Measurements from ENCODE around the gene CLSTN2.

Gene CLSTN2

GRCh38 chr3:140205598-140205997, 270.6 kb downstream of the CLSTN2 start:
- Histone ChIP-seq H3K36me3 (ENCODE audit: control insufficient read depth, insufficient read depth, low read length) (no peaks in the 10 kb centered on the region), H3K27ac (ENCODE audit: low read depth, low read length, severe bottlenecking) (no peak overlapping the region), H3K9me3 (ENCODE audit: control insufficient read depth, low read length) (no peaks in the 10 kb centered on the region), H3K4me1 (ENCODE audit: control insufficient read depth, insufficient read depth, low read length, poor library complexity, severe bottlenecking) (no peaks in the 10 kb centered on the region), H3K4me3 (ENCODE audit: extremely low read depth, insufficient read depth, low read length, poor library complexity, severe bottlenecking) (no peak overlapping the region)
- WGBS, 2 experiments (ENCODE audit: insufficient coverage in 2 of 2), result 57 to 78% methylated on average over 1 of the region's 4 CpGs

GRCh38 chr3:140206196-140207040, 271.4 kb downstream of the CLSTN2 start:
- no peak overlapping the region for H3K27ac ChIP-seq (ENCODE audit: low read depth, low read length, severe bottlenecking)

GRCh38 chr3:140207541-140207940, 272.6 kb downstream of the CLSTN2 start:
- no peaks in the 10 kb centered on the region for H3K4me1 ChIP-seq (ENCODE audit: control insufficient read depth, insufficient read depth, low read length, poor library complexity, severe bottlenecking)
- H3K36me3 ChIP-seq (ENCODE audit: control insufficient read depth, insufficient read depth, low read length), result no peaks in the 10 kb centered on the region
- H3K27ac ChIP-seq (ENCODE audit: low read depth, low read length, severe bottlenecking), result no peak overlapping the region
- WGBS, 2 experiments (ENCODE audit: insufficient coverage in 2 of 2), result 86 to 91% methylated on average over 2 of the region's 2 CpGs
- no peaks in the 10 kb centered on the region for H3K9me3 ChIP-seq (ENCODE audit: control insufficient read depth, low read length)
- H3K4me3 ChIP-seq (ENCODE audit: extremely low read depth, insufficient read depth, low read length, poor library complexity, severe bottlenecking), result no peak overlapping the region

More at GRCh38 chr3:140206196-140207040, 271.4 kb downstream of the CLSTN2 start:
- 61 to 70% methylated on average over 2 of the region's 4 CpGs for WGBS, 2 experiments (ENCODE audit: insufficient coverage in 2 of 2)
- Histone ChIP-seq H3K36me3 (ENCODE audit: control insufficient read depth, insufficient read depth, low read length) (no peaks in the 10 kb centered on the region), H3K4me1 (ENCODE audit: control insufficient read depth, insufficient read depth, low read length, poor library complexity, severe bottlenecking) (no peaks in the 10 kb centered on the region), H3K4me3 (ENCODE audit: extremely low read depth, insufficient read depth, low read length, poor library complexity, severe bottlenecking) (no peak overlapping the region), H3K9me3 (ENCODE audit: control insufficient read depth, low read length) (no peaks in the 10 kb centered on the region)

- no peak overlapping the region for H3K4me3 ChIP-seq (ENCODE audit: extremely low read depth, insufficient read depth, low read length, poor library complexity, severe bottlenecking)
- no peaks in the 10 kb centered on the region for H3K9me3 ChIP-seq (ENCODE audit: control insufficient read depth, low read length)
- no peaks in the 10 kb centered on the region for H3K36me3 ChIP-seq (ENCODE audit: control insufficient read depth, insufficient read depth, low read length)
- no peak overlapping the region for H3K27ac ChIP-seq (ENCODE audit: low read depth, low read length, severe bottlenecking)
- WGBS, 2 experiments (ENCODE audit: insufficient coverage in 2 of 2), result 41 to 75% methylated on average over 2 to 5 of the region's 6 CpGs
- no peaks in the 10 kb centered on the region for H3K4me1 ChIP-seq (ENCODE audit: control insufficient read depth, insufficient read depth, low read length, poor library complexity, severe bottlenecking)
These were observed 281.3 kb downstream of the CLSTN2 start for GRCh38 chr3:140216249-140216648.

- 79 to 100% methylated on average over 4 to 6 of the region's 11 CpGs for WGBS, 2 experiments (ENCODE audit: insufficient coverage in 2 of 2)
These were observed 284.3 kb downstream of the CLSTN2 start for GRCh38 chr3:140219291-140219690.

GRCh38 chr3:140219923-140220452, 285.0 kb downstream of the CLSTN2 start:
- Histone ChIP-seq H3K36me3 (ENCODE audit: control insufficient read depth, insufficient read depth, low read length) (no peaks in the 10 kb centered on the region), H3K4me3 (ENCODE audit: extremely low read depth, insufficient read depth, low read length, poor library complexity, severe bottlenecking) (no peak overlapping the region), H3K4me1 (ENCODE audit: control insufficient read depth, insufficient read depth, low read length, poor library complexity, severe bottlenecking) (no peaks in the 10 kb centered on the region), H3K27ac (ENCODE audit: low read depth, low read length, severe bottlenecking) (no peak overlapping the region), H3K9me3 (ENCODE audit: control insufficient read depth, low read length) (no peaks in the 10 kb centered on the region)
- 82 to 88% methylated on average over 2 of the region's 2 CpGs for WGBS, 2 experiments (ENCODE audit: insufficient coverage in 2 of 2)

More at GRCh38 chr3:140219291-140219690, 284.3 kb downstream of the CLSTN2 start:
- no peak overlapping the region for H3K4me3 ChIP-seq (ENCODE audit: extremely low read depth, insufficient read depth, low read length, poor library complexity, severe bottlenecking)
- H3K27ac ChIP-seq (ENCODE audit: low read depth, low read length, severe bottlenecking), result no peak overlapping the region
- H3K36me3 ChIP-seq (ENCODE audit: control insufficient read depth, insufficient read depth, low read length), result no peaks in the 10 kb centered on the region
- H3K9me3 ChIP-seq (ENCODE audit: control insufficient read depth, low read length), result no peaks in the 10 kb centered on the region
- no peaks in the 10 kb centered on the region for H3K4me1 ChIP-seq (ENCODE audit: control insufficient read depth, insufficient read depth, low read length, poor library complexity, severe bottlenecking)

GRCh38 chr3:140223197-140223596, 288.2 kb downstream of the CLSTN2 start:
- Histone ChIP-seq H3K9me3 (ENCODE audit: control insufficient read depth, low read length) (peaks cover 2% of the 10 kb centered on the region), H3K36me3 (ENCODE audit: control insufficient read depth, insufficient read depth, low read length) (no peaks in the 10 kb centered on the region), H3K4me3 (ENCODE audit: extremely low read depth, insufficient read depth, low read length, poor library complexity, severe bottlenecking) (no peak overlapping the region), H3K27ac (ENCODE audit: low read depth, low read length, severe bottlenecking) (no peak overlapping the region), H3K4me1 (ENCODE audit: control insufficient read depth, insufficient read depth, low read length, poor library complexity, severe bottlenecking) (no peaks in the 10 kb centered on the region)
- whole genome bisulfite sequencing, 2 experiments (ENCODE audit: insufficient coverage in 2 of 2), result 94 to 97% methylated on average over 2 to 4 of the region's 4 CpGs

- Histone ChIP-seq H3K36me3 (ENCODE audit: control insufficient read depth, insufficient read depth, low read length) (no peaks in the 10 kb centered on the region), H3K9me3 (ENCODE audit: control insufficient read depth, low read length) (peaks cover 6% of the 10 kb centered on the region), H3K4me1 (ENCODE audit: control insufficient read depth, insufficient read depth, low read length, poor library complexity, severe bottlenecking) (no peaks in the 10 kb centered on the region), H3K27ac (ENCODE audit: low read depth, low read length, severe bottlenecking) (no peak overlapping the region), H3K4me3 (ENCODE audit: extremely low read depth, insufficient read depth, low read length, poor library complexity, severe bottlenecking) (no peak overlapping the region)
- WGBS, 2 experiments (ENCODE audit: insufficient coverage in 2 of 2), result 81 to 100% methylated on average over 2 of the region's 2 CpGs
These were observed 288.6 kb downstream of the CLSTN2 start for GRCh38 chr3:140223631-140224030.

GRCh38 chr3:140224307-140224706, 289.3 kb downstream of the CLSTN2 start:
- WGBS, 2 experiments (ENCODE audit: insufficient coverage in 2 of 2), result 83 to 100% methylated on average over 1 of the region's 1 CpG
- Histone ChIP-seq H3K4me3 (ENCODE audit: extremely low read depth, insufficient read depth, low read length, poor library complexity, severe bottlenecking) (no peak overlapping the region), H3K36me3 (ENCODE audit: control insufficient read depth, insufficient read depth, low read length) (no peaks in the 10 kb centered on the region), H3K27ac (ENCODE audit: low read depth, low read length, severe bottlenecking) (no peak overlapping the region), H3K4me1 (ENCODE audit: control insufficient read depth, insufficient read depth, low read length, poor library complexity, severe bottlenecking) (no peaks in the 10 kb centered on the region), H3K9me3 (ENCODE audit: control insufficient read depth, low read length) (peaks cover 11% of the 10 kb centered on the region)

GRCh38 chr3:140225996-140226395, 291.0 kb downstream of the CLSTN2 start:
- H3K36me3 ChIP-seq (ENCODE audit: control insufficient read depth, insufficient read depth, low read length), result no peaks in the 10 kb centered on the region
- no peaks in the 10 kb centered on the region for H3K4me1 ChIP-seq (ENCODE audit: control insufficient read depth, insufficient read depth, low read length, poor library complexity, severe bottlenecking)
- no peak overlapping the region for H3K27ac ChIP-seq (ENCODE audit: low read depth, low read length, severe bottlenecking)
- H3K9me3 ChIP-seq (ENCODE audit: control insufficient read depth, low read length), result peaks cover 11% of the 10 kb centered on the region
- no peak overlapping the region for H3K4me3 ChIP-seq (ENCODE audit: extremely low read depth, insufficient read depth, low read length, poor library complexity, severe bottlenecking)

GRCh38 chr3:140233702-140234101, 298.7 kb downstream of the CLSTN2 start:
- H3K36me3 ChIP-seq (ENCODE audit: control insufficient read depth, insufficient read depth, low read length), result no peaks in the 10 kb centered on the region
- H3K4me3 ChIP-seq (ENCODE audit: extremely low read depth, insufficient read depth, low read length, poor library complexity, severe bottlenecking), result no peak overlapping the region
- peaks cover 4% of the 10 kb centered on the region for H3K9me3 ChIP-seq (ENCODE audit: control insufficient read depth, low read length)
- no CpG with 5 or more reads among the region's 1 CpG for WGBS, 2 experiments (ENCODE audit: insufficient coverage in 2 of 2)
- no peak overlapping the region for H3K27ac ChIP-seq (ENCODE audit: low read depth, low read length, severe bottlenecking)
- no peaks in the 10 kb centered on the region for H3K4me1 ChIP-seq (ENCODE audit: control insufficient read depth, insufficient read depth, low read length, poor library complexity, severe bottlenecking)
